Gastrocnemius medialis (tissue), 4 donors: ENCODE data around the gene PCDH8.

Experiments
- POLR2A ChIP-seq, 2 donors: fragments of 450-650 bp; IDR thresholded peaks; one replicate each; pipeline ENCODE4 v1.6.1; 2017; ENCODE audit warnings: antibody characterized with exemption in 2 of 2, mild to moderate bottlenecking in 2 of 2, moderate library complexity in 2 of 2
- TF ChIP-seq, protein P1 (sequence below), 5 experiments: fragments of 450-650 bp in 3 of 5; fragments of 200-600 bp in 2 of 5; sonication (generic) in 2 of 5; IDR thresholded peaks in 4 of 5; conservative IDR thresholded peaks in 1 of 5; 1 replicate in 4 of 5; 2 replicates in 1 of 5; pipeline ENCODE4 v1.5.1; 2016 to 2019; ENCODE audit warnings: antibody characterized with exemption in 5 of 5, mild to moderate bottlenecking in 3 of 5, moderate library complexity in 3 of 5

DNA sequence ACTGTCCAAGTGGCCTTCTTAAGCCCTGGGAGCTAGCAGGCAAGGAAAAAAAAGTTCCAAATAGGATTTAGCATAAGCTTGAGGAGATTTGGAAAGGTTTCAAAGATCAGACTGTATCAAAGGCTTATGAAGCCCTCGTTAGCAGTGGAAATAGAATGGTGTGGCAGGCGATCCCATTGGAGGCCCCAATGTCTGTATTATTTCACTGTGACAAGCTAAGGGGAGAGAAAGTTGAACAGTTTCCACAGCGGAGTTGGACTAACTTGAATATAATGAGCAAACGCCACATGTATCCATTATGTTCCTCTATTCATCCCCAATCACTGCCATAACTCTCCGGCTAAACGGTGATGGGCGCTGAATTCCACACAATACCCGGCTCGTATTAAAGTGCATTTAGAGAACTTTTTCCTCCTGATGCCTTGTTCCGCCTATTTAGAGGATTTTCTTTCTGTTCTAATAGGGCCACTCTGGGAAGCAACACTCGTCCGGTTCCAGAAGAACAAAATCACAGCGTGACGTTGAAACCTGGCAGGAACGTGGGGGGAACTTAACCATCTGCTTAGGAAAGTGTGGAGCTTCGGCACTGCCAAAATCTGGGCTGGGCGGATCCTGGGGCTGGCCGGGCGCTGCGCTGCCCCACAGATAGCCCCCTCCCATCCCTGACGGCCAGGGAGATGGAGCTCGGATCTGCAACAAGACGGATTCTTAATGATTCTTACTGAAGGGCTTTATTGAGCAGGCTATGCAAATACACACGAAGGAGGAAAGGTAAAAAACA, 1.0 kb upstream of the PCDH8 start:
- TF ChIP-seq POLR2A (IDR thresholded peaks at IDR 0.05) = no peak
- TF ChIP-seq, protein P1, sequence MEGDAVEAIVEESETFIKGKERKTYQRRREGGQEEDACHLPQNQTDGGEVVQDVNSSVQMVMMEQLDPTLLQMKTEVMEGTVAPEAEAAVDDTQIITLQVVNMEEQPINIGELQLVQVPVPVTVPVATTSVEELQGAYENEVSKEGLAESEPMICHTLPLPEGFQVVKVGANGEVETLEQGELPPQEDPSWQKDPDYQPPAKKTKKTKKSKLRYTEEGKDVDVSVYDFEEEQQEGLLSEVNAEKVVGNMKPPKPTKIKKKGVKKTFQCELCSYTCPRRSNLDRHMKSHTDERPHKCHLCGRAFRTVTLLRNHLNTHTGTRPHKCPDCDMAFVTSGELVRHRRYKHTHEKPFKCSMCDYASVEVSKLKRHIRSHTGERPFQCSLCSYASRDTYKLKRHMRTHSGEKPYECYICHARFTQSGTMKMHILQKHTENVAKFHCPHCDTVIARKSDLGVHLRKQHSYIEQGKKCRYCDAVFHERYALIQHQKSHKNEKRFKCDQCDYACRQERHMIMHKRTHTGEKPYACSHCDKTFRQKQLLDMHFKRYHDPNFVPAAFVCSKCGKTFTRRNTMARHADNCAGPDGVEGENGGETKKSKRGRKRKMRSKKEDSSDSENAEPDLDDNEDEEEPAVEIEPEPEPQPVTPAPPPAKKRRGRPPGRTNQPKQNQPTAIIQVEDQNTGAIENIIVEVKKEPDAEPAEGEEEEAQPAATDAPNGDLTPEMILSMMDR (IDR thresholded peaks at IDR 0.05 in 4 of 5, conservative IDR thresholded peaks at IDR 0.05 in 1 of 5) = no peak
